Measurements from ENCODE around the gene MCM9. TPM values are rescaled to one million over a fixed set of nuclear protein-coding genes. Genes with fewer than 3 reads are reported as not detected.
"Not testable (repeated sequence)": the region's sequence is repeated elsewhere in the genome, so short reads cannot be mapped to it uniquely, and the experiment has no call there.

The MCM9 gene
- total and polyA plus RNA-seq, 2 of the 4 experiments (the other 2 are of a cell fraction): 3.5 to 7.2 TPM

DNA sequence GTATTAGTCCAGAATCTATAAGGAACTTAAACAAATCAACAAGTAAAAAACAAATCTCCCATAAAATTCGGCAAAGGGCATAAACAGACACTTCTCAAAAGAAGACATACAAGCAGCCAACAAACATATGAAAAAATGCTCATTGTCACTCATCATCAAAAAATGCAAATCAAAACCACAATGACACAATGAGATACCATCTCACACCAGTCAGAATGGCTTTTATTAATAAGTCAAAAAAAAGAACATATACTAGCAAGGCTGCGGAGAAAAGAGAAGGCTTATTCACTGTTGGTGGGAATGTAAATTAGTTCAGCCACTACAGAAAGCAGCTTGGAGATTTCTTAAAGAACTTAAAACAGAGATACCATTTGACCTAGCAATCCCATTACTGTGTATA lies 169.6 kb downstream of the MCM9 start:
- DNase-seq; H4K91ac ChIP-seq (ENCODE audit: insufficient read depth, low read depth, low read length); H3K4ac ChIP-seq (ENCODE audit: low read depth, low read length); H4K8ac ChIP-seq (ENCODE audit: low read depth in 2 of 2, low read length in 2 of 2); H3K36me3 ChIP-seq (ENCODE audit: control insufficient read depth, insufficient read depth, low read length); in situ Hi-C loops (cut with MboI; ENCODE audit: low sequenced_read_pairs); H3K27me3 ChIP-seq (ENCODE audit: control insufficient read depth, insufficient read depth, low read length); H2AFZ ChIP-seq (replicated peaks; ENCODE audit: low read length, poor library complexity); dilution Hi-C loops (cut with HindIII; ENCODE audit: low sequenced_read_pairs, unreplicated experiment); H4K5ac ChIP-seq (ENCODE audit: low read depth, low read length); POLR2A ChIA-PET (ENCODE audit: unreplicated experiment); H3K9me1 ChIP-seq (ENCODE audit: insufficient read depth, low read length); H3K4me3 ChIP-seq (ENCODE audit: insufficient read depth, low read depth, low read length); H3K4me1 ChIP-seq (ENCODE audit: control insufficient read depth, insufficient read depth, low read length); BruUV-seq (replicated peaks); H2BK120ac ChIP-seq (ENCODE audit: low read depth, low read length); H3K9me3 ChIP-seq (ENCODE audit: control insufficient read depth, insufficient read depth, low read length); H4K20me1 ChIP-seq (ENCODE audit: insufficient read depth, low read length); H2AK9ac ChIP-seq (replicated peaks; ENCODE audit: low read depth, low read length, poor library complexity); H2BK20ac ChIP-seq (ENCODE audit: low read depth, low read length); H2BK15ac ChIP-seq (ENCODE audit: low read depth, low read length); H3K4me2 ChIP-seq (ENCODE audit: low read depth, low read length); H2AK5ac ChIP-seq (ENCODE audit: low read depth, low read length); H3K14ac ChIP-seq (replicated peaks; ENCODE audit: low read depth, low read length); H3K9ac ChIP-seq (ENCODE audit: low read depth, low read length); H2BK5ac ChIP-seq (ENCODE audit: low read depth, low read length, poor library complexity, severe bottlenecking); H3K56ac ChIP-seq (ENCODE audit: extremely low read depth, insufficient read depth, low read length); ATAC-seq (ENCODE audit: low read depth); intact Hi-C loops (cut with micrococcal nuclease); H3K27ac ChIP-seq (ENCODE audit: insufficient read depth, low read length); H3K79me1 ChIP-seq (ENCODE audit: low read depth in 1 of 2, low read length in 2 of 2); H3K23ac ChIP-seq (ENCODE audit: low read depth, low read length); H3K18ac ChIP-seq (ENCODE audit: low read depth, low read length): not testable (repeated sequence)
- CTCF ChIA-PET: interaction anchor here (0.6 kb wide), 1 partner anchor 51 kb away, joined by 4 read pairs; no protein-coding TSS in a partner anchor
- WGBS, 2 experiments (ENCODE audit: extremely low coverage in 2 of 2, insufficient read length in 1 of 2): no CpG with 5 or more reads among the region's 2 CpGs

Measured in IMR-90 (cell line).